K562 (cell line): ENCODE data around the gene BTBD18. TPM values are rescaled to one million over a fixed set of nuclear protein-coding genes. Genes with fewer than 3 reads are reported as not detected.

Source experiments
- BRD4 ChIP-seq: fragments of 200-600 bp; sonication (generic); IDR thresholded peaks from 2 replicates; pipeline ENCODE4 v1.6.1; 2017; ENCODE audit warnings: inconsistent platforms
- CCNT2 ChIP-seq: IDR thresholded peaks from 2 replicates; pipeline ENCODE4 v1.6.1; 2011; ENCODE audit warnings: borderline replicate concordance, low read depth, mild to moderate bottlenecking, moderate library complexity, mixed read lengths, low read length; ENCODE audit not compliant: insufficient read length; ENCODE audit errors: extremely low read depth
- CLOCK ChIP-seq: fragments of 250-450 bp; sonication (Bioruptor Pico); IDR thresholded peaks from 2 replicates; pipeline ENCODE4 v1.4.0; 2020; ENCODE audit warnings: mild to moderate bottlenecking, moderate library complexity, borderline replicate concordance
- EP300 ChIP-seq: IDR thresholded peaks from 2 replicates; pipeline ENCODE4 v1.6.1; 2012; ENCODE audit warnings: low read length, improper control_type of control experiment
- HDAC1 ChIP-seq, 2 experiments: fragments of 450-650 bp; IDR thresholded peaks; 2 replicates each; pipeline ENCODE4 v1.6.1; 2016 to 2017; ENCODE audit warnings: inconsistent platforms in 1 of 2, mild to moderate bottlenecking in 1 of 2, moderate library complexity in 1 of 2
- HMBOX1 ChIP-seq: sonication (generic); IDR thresholded peaks from 2 replicates; pipeline ENCODE4 v1.6.1; 2016
- KLF16 ChIP-seq: IDR thresholded peaks from 2 replicates; pipeline ENCODE4 v1.6.1; 2016; ENCODE audit warnings: antibody characterized with exemption
- MCM3 ChIP-seq: fragments of 450-650 bp; IDR thresholded peaks from 2 replicates; pipeline ENCODE4 v1.6.1; 2016
- MNT ChIP-seq, 2 experiments: fragments of 450-650 bp; conservative IDR thresholded peaks; 2 replicates each; pipeline ENCODE4 v1.6.1; 2017; ENCODE audit warnings: mild to moderate bottlenecking in 2 of 2, moderate library complexity in 2 of 2
- NCOR1 ChIP-seq: fragments of 450-650 bp; IDR thresholded peaks from 2 replicates; pipeline ENCODE4 v1.6.1; 2016; ENCODE audit warnings: mild to moderate bottlenecking, moderate library complexity
- NKRF ChIP-seq: fragments of 450-650 bp; IDR thresholded peaks from 2 replicates; pipeline ENCODE4 v1.6.1; 2016; ENCODE audit warnings: borderline replicate concordance
- RHOXF2B ChIP-seq: fragments of 250-450 bp; sonication (Bioruptor Pico); conservative IDR thresholded peaks from 2 replicates; pipeline ENCODE4 v1.5.1; 2021
- SMARCB1 ChIP-seq: IDR thresholded peaks from 2 replicates; pipeline ENCODE4 v1.6.1; 2011; ENCODE audit warnings: improper control_type of control experiment, low read depth; ENCODE audit not compliant: insufficient read length
- SNAPC5 ChIP-seq: fragments of 250-450 bp; sonication (Bioruptor Pico); IDR thresholded peaks from 2 replicates; pipeline ENCODE4 v1.8.0; 2021; ENCODE audit warnings: moderate library complexity, mild to moderate bottlenecking, inconsistent platforms
- SP1 ChIP-seq: sonication (generic); formaldehyde crosslinking; IDR thresholded peaks from 2 replicates; pipeline ENCODE4 v1.8.1; 2022; ENCODE audit warnings: mild to moderate bottlenecking, missing genetic modification reagents
- SRSF1 ChIP-seq: fragments of 200-400 bp; formaldehyde crosslinking; IDR thresholded peaks from 2 replicates; pipeline ENCODE4 v1.6.1; 2017; ENCODE audit warnings: mild to moderate bottlenecking, low read depth, low read length, moderate library complexity
- THAP12 ChIP-seq: fragments of 250-450 bp; sonication (Bioruptor Pico); IDR thresholded peaks from 2 replicates; pipeline ENCODE4 v1.9.0; 2021; ENCODE audit warnings: mild to moderate bottlenecking, inconsistent platforms
- U2AF1 ChIP-seq: fragments of 200-400 bp; formaldehyde crosslinking; optimal IDR thresholded peaks from 2 replicates; pipeline ENCODE3; 2017; ENCODE audit warnings: mild to moderate bottlenecking, low read depth, low read length, moderate library complexity
- ZC3H4 ChIP-seq: sonication (generic); formaldehyde crosslinking; IDR thresholded peaks from 2 replicates; pipeline ENCODE4 v1.9.0; 2021; ENCODE audit warnings: missing genetic modification reagents, borderline replicate concordance
- ZNF644 ChIP-seq: fragments of 200-800 bp; sonication (Bioruptor generic); IDR thresholded peaks from 2 replicates; pipeline ENCODE4 v1.6.1; 2016; ENCODE audit warnings: low read depth, missing genetic modification characterization, missing compliant biosample characterization
- polyA plus RNA-seq, 8 experiments: library from polyadenylated mRNA; depleted of rRNA in 4 of 8; stranded (reverse) in 5 of 8; unstranded in 3 of 8; fragments of >200 nt; fragmentation: Nextera tagmentation in 2 of 8; fragmentation: Illumina TruSeq in 1 of 8; extraction: Ambion mirVana in 2 of 8; extraction: Trizol in 1 of 8; gene quantifications; 2 replicates each; pipeline versions ENCODE4 v1.2.1 to v1.2.3, GENCODE V29; 2011 to 2014; ENCODE audit warnings: inconsistent platforms in 1 of 8, missing spikeins in 1 of 8
- total RNA-seq, 7 experiments: library from RNA; depleted of rRNA in 6 of 7; stranded (reverse); fragments of >200 nt in 6 of 7; fragmentation: Illumina TruSeq in 2 of 7; extraction: Trizol in 2 of 7; gene quantifications; 2 replicates each; pipeline versions ENCODE4 v1.2.1 to v1.2.3, GENCODE V29; 2011 to 2021; ENCODE audit warnings: low replicate concordance in 1 of 7

The BTBD18 gene
- total and polyA plus RNA-seq, 9 of the 15 experiments (the other 6 are each of a cell fraction or from before 2014, with no cell fraction given): 0.06 TPM; not detected in 8

GRCh38 chr11:57764972-57765371 lies 13.4 kb upstream of the BTBD18 start (continued):
- no peak for TF ChIP-seq SNAPC5
- no peak for TF ChIP-seq U2AF1
- no peak for TF ChIP-seq SMARCB1
- no peak for TF ChIP-seq MCM3
- TF ChIP-seq ZNF644 (tag): no peak
- TF ChIP-seq NKRF: no peak
- no peak for TF ChIP-seq RHOXF2B (CRISPR knock-in tag)
- TF ChIP-seq SRSF1: no peak
- no peak for TF ChIP-seq MNT (conservative IDR thresholded peaks at IDR 0.05)
- TF ChIP-seq EP300: peak; percentile 71
- peak; percentile 86 for TF ChIP-seq NCOR1
- TF ChIP-seq HMBOX1: no peak
- peak; percentile 48 for TF ChIP-seq CCNT2
- TF ChIP-seq BRD4: no peak
- TF ChIP-seq THAP12 (CRISPR knock-in tag): no peak
- no peak for TF ChIP-seq ZC3H4 (CRISPR knock-in tag)
- TF ChIP-seq HDAC1 (IDR thresholded peaks at IDR 0.05): peak in 1 of 2 experiments; percentile 29; a peak in 1 of 4 replicates
- TF ChIP-seq KLF16: peak; percentile 37; the same call in 1 of the 2 replicates
- TF ChIP-seq SP1 (CRISPR knock-in tag): 0 out of 2 replicates have a peak, but pooled peaks have one; percentile 29
- TF ChIP-seq CLOCK (CRISPR knock-in tag): no peak
